Keratinocyte (primary cell): ENCODE data around the gene PTBP2.

Experiments used
- CTCF ChIP-seq, 3 experiments: IDR thresholded peaks in 1 of 3; conservative IDR thresholded peaks in 1 of 3; optimal IDR thresholded peaks in 1 of 3; 2 replicates in 2 of 3; 3 replicates in 1 of 3; pipeline versions ENCODE3 to v1.5.1; 2011; ENCODE audit warnings: low read length in 3 of 3, mild to moderate bottlenecking in 3 of 3, moderate library complexity in 2 of 3, control low read depth in 1 of 3, inconsistent platforms in 1 of 3; ENCODE audit not compliant: insufficient read depth in 2 of 3; ENCODE audit errors: extremely low read depth in 1 of 3
- EZH2 ChIP-seq: IDR thresholded peaks from one replicate; pipeline ENCODE4 v1.6.1; 2012; ENCODE audit warnings: inconsistent platforms, mild to moderate bottlenecking, low read length, moderate library complexity

- TF ChIP-seq CTCF (optimal IDR thresholded peaks at IDR 0.05 in 1 of 3, IDR thresholded peaks at IDR 0.05 in 1 of 3, conservative IDR thresholded peaks at IDR 0.05 in 1 of 3; ENCODE audit: extremely low read depth in 1 of 3, insufficient read depth in 2 of 3, low read length in 3 of 3) (peak in 1 of 3 experiments; percentile 21), EZH2 (no peak)
Measured at GRCh38 chr1:96756789-96757188, 35.2 kb downstream of the PTBP2 start.
